Measurements from ENCODE around the gene ZNF569. TPM values are rescaled to one million over a fixed set of nuclear protein-coding genes. Genes with fewer than 3 reads are reported as not detected.

ZNF569 gene
- total and polyA plus RNA-seq, 2 of the 13 experiments (the other 11 are each of a cell fraction or from before 2014, with no cell fraction given), result 1.4 to 5.7 TPM

DNA sequence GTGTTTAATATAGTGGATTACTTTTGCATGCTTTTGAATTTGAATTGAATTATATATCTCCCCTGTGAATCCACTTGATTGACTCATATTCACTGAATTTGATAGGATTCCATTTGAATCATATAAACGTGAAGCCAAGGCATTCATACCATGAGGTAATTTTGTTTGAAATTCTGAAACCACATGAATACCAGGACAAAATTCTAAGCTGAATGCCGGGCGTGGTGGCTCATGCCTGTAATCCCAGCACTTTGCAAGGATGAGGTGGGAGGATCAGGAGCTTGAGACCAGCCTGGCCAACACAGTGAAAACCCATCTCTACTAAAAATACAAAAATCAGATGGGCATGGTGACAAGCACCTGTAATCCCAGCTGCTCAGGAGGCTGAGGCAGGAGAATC, 43.9 kb upstream of the ZNF569 start (continued):
- TF ChIP-seq NR2F2 (IDR thresholded peaks at IDR 0.05; ENCODE audit: borderline replicate concordance, low read depth), result no peak
- TF ChIP-seq KAT2B (IDR thresholded peaks at IDR 0.05; ENCODE audit: borderline replicate concordance, low read depth, low read length), result no peak
- TF ChIP-seq ZNF709 (CRISPR knock-in tag; IDR thresholded peaks at IDR 0.05), result no peak
- TF ChIP-seq ZNF296 (CRISPR knock-in tag; conservative IDR thresholded peaks at IDR 0.05), result no peak
- TF ChIP-seq SUZ12 (IDR thresholded peaks at IDR 0.05; ENCODE audit: low read depth, low read length), result no peak
- no peak for TF ChIP-seq EEA1 (CRISPR knock-in tag; IDR thresholded peaks at IDR 0.05; ENCODE audit: borderline replicate concordance)
- no peak for TF ChIP-seq JUNB (CRISPR knock-in tag; IDR thresholded peaks at IDR 0.05; ENCODE audit: borderline replicate concordance)

DNA sequence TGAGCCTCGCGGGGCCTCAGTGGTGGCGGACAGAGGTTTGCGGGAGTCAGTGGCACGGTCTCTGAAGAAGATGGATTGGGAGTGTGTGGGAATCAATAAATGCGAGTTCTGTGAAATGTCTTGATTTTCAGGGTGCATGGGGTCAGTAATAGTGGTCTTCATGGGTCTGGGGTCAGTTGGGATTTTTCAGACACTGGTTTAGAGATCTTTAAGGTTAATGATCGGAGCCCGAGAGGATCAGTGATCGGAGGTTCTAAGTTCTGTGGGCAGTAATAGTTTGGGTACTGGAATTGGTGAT, 39.9 kb upstream of the ZNF569 start:
- BruUV-seq (replicated peaks), result no TSS peak
- no peak overlapping the region for H3K27ac ChIP-seq (ENCODE audit: extremely low read length, insufficient read depth, low read length)
- H2AFZ ChIP-seq (ENCODE audit: low read length), result no peak overlapping the region
- H3K79me2 ChIP-seq (ENCODE audit: insufficient read depth, low read length), result no peaks in the 10 kb centered on the region
- no peak overlapping the region for H3K9ac ChIP-seq (ENCODE audit: insufficient read depth, low read depth, low read length)
- H4K20me1 ChIP-seq (ENCODE audit: insufficient read depth, low read length), result no peaks in the 10 kb centered on the region
- ChIA-PET CTCF (ENCODE audit: low intra/inter-chr PET ratio, low total read pairs) (no interaction called here), POLR2A (interaction anchor here (1.4 kb wide), 1 partner anchor 40 kb away, joined by 3 read pairs; the partner anchor contains the start of gene ZNF569)
- no peak overlapping the region; the same call in 1 of the 2 replicates for H3K4me2 ChIP-seq (ENCODE audit: low read depth, low read length)
- ATAC-seq (no peak), DNase-seq (ENCODE audit: low spot score) (no peak), FAIRE-seq (no peak)
- intact Hi-C loops (cut with micrococcal nuclease; ENCODE audit: unreplicated experiment), result no loop called here
- H3K27me3 ChIP-seq (ENCODE audit: control insufficient read depth in 1 of 2, insufficient read depth in 2 of 2, low read length in 2 of 2), result no peaks in the 10 kb centered on the region
- H3K36me3 ChIP-seq (replicated peaks in 1 of 2; ENCODE audit: control insufficient read depth in 1 of 2, insufficient read depth in 2 of 2, low read length in 2 of 2), result no peaks in the 10 kb centered on the region
- no peak for TF ChIP-seq ZNF605 (CRISPR knock-in tag; IDR thresholded peaks at IDR 0.05)
- TF ChIP-seq, protein P1, sequence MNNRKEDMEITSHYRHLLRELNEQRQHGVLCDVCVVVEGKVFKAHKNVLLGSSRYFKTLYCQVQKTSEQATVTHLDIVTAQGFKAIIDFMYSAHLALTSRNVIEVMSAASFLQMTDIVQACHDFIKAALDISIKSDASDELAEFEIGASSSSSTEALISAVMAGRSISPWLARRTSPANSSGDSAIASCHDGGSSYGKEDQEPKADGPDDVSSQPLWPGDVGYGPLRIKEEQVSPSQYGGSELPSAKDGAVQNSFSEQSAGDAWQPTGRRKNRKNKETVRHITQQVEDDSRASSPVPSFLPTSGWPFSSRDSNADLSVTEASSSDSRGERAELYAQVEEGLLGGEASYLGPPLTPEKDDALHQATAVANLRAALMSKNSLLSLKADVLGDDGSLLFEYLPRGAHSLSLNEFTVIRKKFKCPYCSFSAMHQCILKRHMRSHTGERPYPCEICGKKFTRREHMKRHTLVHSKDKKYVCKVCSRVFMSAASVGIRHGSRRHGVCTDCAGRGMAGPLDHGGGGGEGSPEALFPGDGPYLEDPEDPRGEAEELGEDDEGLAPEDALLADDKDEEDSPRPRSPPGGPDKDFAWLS (CRISPR knock-in tag; IDR thresholded peaks at IDR 0.05; ENCODE audit: borderline replicate concordance), result no peak
- TF ChIP-seq ATF7-NPFF (CRISPR knock-in tag; IDR thresholded peaks at IDR 0.05; ENCODE audit: low read depth), result no peak
- H3K4me3 ChIP-seq (replicated peaks in 1 of 3; ENCODE audit: insufficient read depth in 1 of 3, low read depth in 2 of 3, low read length in 3 of 3), result no peak overlapping the region
- WGBS (ENCODE audit: low lambda C conversion rate), result 80% methylated on average over 9 of the region's 9 CpGs
- peaks cover 84% of the 10 kb centered on the region for H3K9me3 ChIP-seq (ENCODE audit: low read length)
- H3K4me1 ChIP-seq (ENCODE audit: insufficient read depth, low read length), result no peaks in the 10 kb centered on the region
- in situ Hi-C loops (cut with HindIII; ENCODE audit: extremely low pct_ligation_motif_present, low pct_unique_long_range_greater_than_20kb), result no loop called here

Data from HepG2 (cell line).